GM23248 (cell line): ENCODE measurements around the gene DTNA.

Experiments
- EZH2 ChIP-seq: fragments of 200-600 bp; sonication (generic); IDR thresholded peaks from 2 replicates; pipeline ENCODE4 v1.6.1; 2018; ENCODE audit warnings: antibody characterized with exemption, mild to moderate bottlenecking; ENCODE audit not compliant: insufficient read depth, poor library complexity, severe bottlenecking
- EZH2phosphoT487 ChIP-seq: fragments of 200-600 bp; sonication (generic); IDR thresholded peaks from 2 replicates; pipeline ENCODE4 v1.6.1; 2018; ENCODE audit warnings: antibody characterized with exemption, moderate library complexity, mild to moderate bottlenecking, low read depth; ENCODE audit not compliant: insufficient read depth

- TF ChIP-seq EZH2phosphoT487, result no peak
- no peak for TF ChIP-seq EZH2
Observed at GRCh38 chr18:34857320-34857719, 147.2 kb downstream of the DTNA start.
